Colonic mucosa (tissue), 4 donors: ENCODE results near the gene MTCL1. TPM values are rescaled to one million over a fixed set of nuclear protein-coding genes. Genes with fewer than 3 reads are reported as not detected.

Source experiments
- DNase-seq: peaks from one replicate; pipeline ENCODE4 v3.0.0-alpha.2; 2020
- H3K27ac ChIP-seq: fragments of 200-600 bp; one replicate; pipeline ENCODE4 v1.8.0; 2021
- H3K27me3 ChIP-seq: fragments of 200-600 bp; one replicate; pipeline ENCODE4 v1.8.0; 2021
- H3K36me3 ChIP-seq: fragments of 200-600 bp; one replicate; pipeline ENCODE4 v1.8.0; 2021
- H3K4me1 ChIP-seq: fragments of 200-600 bp; one replicate; pipeline ENCODE4 v1.8.0; 2021; ENCODE audit warnings: mild to moderate bottlenecking
- H3K4me3 ChIP-seq: fragments of 200-600 bp; one replicate; pipeline ENCODE4 v1.8.0; 2021
- H3K9ac ChIP-seq, 2 donors: one replicate each; pipeline ENCODE4 v1.7.0; 2013; ENCODE audit warnings: control low read depth in 2 of 2, low read depth in 2 of 2, low read length in 2 of 2
- H3K9me3 ChIP-seq: fragments of 200-600 bp; one replicate; pipeline ENCODE4 v1.8.0; 2021
- CTCF ChIP-seq: fragments of 200-600 bp; IDR thresholded peaks from one replicate; pipeline ENCODE4 v1.8.0; 2022; ENCODE audit warnings: antibody characterized with exemption, mild to moderate bottlenecking
- intact Hi-C: fragments of 100-400 bp; cut with DNase I; formaldehyde crosslinking; loops from one replicate; pipeline ENCODE4 v1.14.1; 2022
- total RNA-seq, 2 donors: library from RNA; stranded (reverse); fragmentation: NEBNext Ultra II Directional in 1 of 2; extraction: Animal tissue kit (Norgen Biotek cat#: 25700) in 1 of 2; gene quantifications; one replicate each; pipeline ENCODE4 v1.2.1, GENCODE V29; 2021
- donor health status: healthy.
- donor health status: DM: no; HTN: no; CAD: no.
- donor health status: DM: no; HTN: no; CAD: no.

The MTCL1 gene
- total RNA-seq, 2 donors from 2014 or later = 2.3 to 20.8 TPM

- H3K4me1 ChIP-seq = peaks cover 18% of the 10 kb centered on the region
- H3K27me3 ChIP-seq = no peaks in the 10 kb centered on the region
- H3K36me3 ChIP-seq = no peaks in the 10 kb centered on the region
- TF ChIP-seq CTCF = no peak
- intact Hi-C loops = loop anchor here (5.0 kb wide), 1 partner anchor 88 kb away; the partner anchor contains the start of gene MTCL1
- no peak overlapping the region for H3K27ac ChIP-seq
- no peak overlapping the region for H3K4me3 ChIP-seq
- DNase-seq = no peak
- no peaks in the 10 kb centered on the region for H3K9me3 ChIP-seq
- H3K9ac ChIP-seq = no peak overlapping the region
These were observed 89.6 kb downstream of the MTCL1 start for GRCh38 chr18:8794934-8795280.

GRCh38 chr18:8795586-8796325, 90.4 kb downstream of the MTCL1 start:
- Histone ChIP-seq H3K27me3 (no peaks in the 10 kb centered on the region), H3K27ac (no peak overlapping the region), H3K9me3 (no peaks in the 10 kb centered on the region), H3K9ac (no peak overlapping the region), H3K36me3 (no peaks in the 10 kb centered on the region), H3K4me1 (peaks cover 18% of the 10 kb centered on the region), H3K4me3 (no peak overlapping the region)
- TF ChIP-seq CTCF = no peak
- DNase-seq = no peak
- intact Hi-C loops = loop anchor here (5.0 kb wide), 1 partner anchor 88 kb away; the partner anchor contains the start of gene MTCL1

GRCh38 chr18:8797206-8797605, 91.8 kb downstream of the MTCL1 start:
- no peaks in the 10 kb centered on the region for H3K36me3 ChIP-seq
- no peak overlapping the region for H3K4me3 ChIP-seq
- TF ChIP-seq CTCF = no peak
- H3K9me3 ChIP-seq = no peaks in the 10 kb centered on the region
- H3K27ac ChIP-seq = peak overlapping the region; percentile 22
- DNase-seq = peak; percentile 46
- H3K27me3 ChIP-seq = no peaks in the 10 kb centered on the region
- no peak overlapping the region for H3K9ac ChIP-seq
- peaks cover 18% of the 10 kb centered on the region for H3K4me1 ChIP-seq
- intact Hi-C loops = loop anchor here (5.0 kb wide), 1 partner anchor 90 kb away; the partner anchor contains the start of gene MTCL1

GRCh38 chr18:8799001-8799400, 93.6 kb downstream of the MTCL1 start:
- DNase-seq = peak; percentile 50
- no peaks in the 10 kb centered on the region for H3K36me3 ChIP-seq
- no peak for TF ChIP-seq CTCF
- no peak overlapping the region for H3K27ac ChIP-seq
- no peaks in the 10 kb centered on the region for H3K27me3 ChIP-seq
- H3K4me3 ChIP-seq = no peak overlapping the region
- H3K4me1 ChIP-seq = peaks cover 18% of the 10 kb centered on the region
- intact Hi-C loops = loop anchor here (5.0 kb wide), 1 partner anchor 92 kb away; the partner anchor contains the start of gene MTCL1
- H3K9me3 ChIP-seq = no peaks in the 10 kb centered on the region
- no peak overlapping the region for H3K9ac ChIP-seq

- Histone ChIP-seq H3K27me3 (no peaks in the 10 kb centered on the region), H3K9ac (no peak overlapping the region), H3K36me3 (no peaks in the 10 kb centered on the region), H3K4me1 (peaks cover 17% of the 10 kb centered on the region), H3K27ac (peak overlapping the region; percentile 3), H3K4me3 (no peak overlapping the region), H3K9me3 (no peaks in the 10 kb centered on the region)
- TF ChIP-seq CTCF = no peak
- intact Hi-C loops = loop anchor here (5.0 kb wide), 1 partner anchor 93 kb away; the partner anchor contains the start of gene MTCL1
- DNase-seq = no peak
These were observed 94.5 kb downstream of the MTCL1 start for GRCh38 chr18:8799596-8800441.
